Measurements from ENCODE around the gene MARK1. TPM values are rescaled to one million over a fixed set of nuclear protein-coding genes. Genes with fewer than 3 reads are reported as not detected.

The MARK1 gene
- total and polyA plus RNA-seq, 2 experiments from 2014 or later, result 11.1 to 13.6 TPM

GRCh38 chr1:220595179-220595578 lies 67.2 kb downstream of the MARK1 start (continued):
- no peak for TF ChIP-seq REST (IDR thresholded peaks at IDR 0.05; ENCODE audit: unreplicated experiment)
- TF ChIP-seq CREB1 (CRISPR knock-in tag; IDR thresholded peaks at IDR 0.05; ENCODE audit: low read depth), result no peak
- TF ChIP-seq EZH2phosphoT487 (IDR thresholded peaks at IDR 0.05; ENCODE audit: unreplicated experiment), result no peak
- no peak for TF ChIP-seq ZNF331 (CRISPR knock-in tag; IDR thresholded peaks at IDR 0.05; ENCODE audit: low read depth)

- Histone ChIP-seq H3K4me2 (no peak overlapping the region), H3F3A (replicated peaks; ENCODE audit: low read depth) (no peaks in the 10 kb centered on the region), H3K4me3 (no peak overlapping the region), H3K79me2 (replicated peaks; ENCODE audit: insufficient read depth) (no peaks in the 10 kb centered on the region; the same call in 1 of the 2 replicates), H3K9me2 (ENCODE audit: insufficient read depth) (0 out of 2 replicates have a peak, but pooled peaks cover 4% of the 10 kb centered on the region), H3K27me3 (ENCODE audit: insufficient read depth) (no peaks in the 10 kb centered on the region), H3K27ac (ENCODE audit: low read depth) (no peak overlapping the region), H2AFZ (no peak overlapping the region), H3K36me3 (ENCODE audit: insufficient read depth) (no peaks in the 10 kb centered on the region), H3K4me1 (ENCODE audit: insufficient read depth) (no peaks in the 10 kb centered on the region), H4K20me1 (replicated peaks; ENCODE audit: insufficient read depth) (no peaks in the 10 kb centered on the region)
- DNase-seq (ENCODE audit: low spot score), result no peak
- H3K27ac Mint-ChIP-seq, result no peak overlapping the region
- peaks cover 45% of the 10 kb centered on the region for H3K36me3 Mint-ChIP-seq (ENCODE audit: low read depth)
- no peak for ATAC-seq
- peaks cover 5% of the 10 kb centered on the region for H3K9me3 Mint-ChIP-seq
- no peaks in the 10 kb centered on the region for H3K4me1 Mint-ChIP-seq
- no peaks in the 10 kb centered on the region for H3K27me3 Mint-ChIP-seq (ENCODE audit: insufficient read depth, low read depth, poor library complexity)
- no peak overlapping the region for H3K4me3 Mint-ChIP-seq
- TF ChIP-seq POLR2AphosphoS5 (IDR thresholded peaks at IDR 0.05; ENCODE audit: low read depth), result no peak
- TF ChIP-seq NANOG (IDR thresholded peaks at IDR 0.05; ENCODE audit: borderline replicate concordance), result no peak
- no peak for TF ChIP-seq JUNB (IDR thresholded peaks at IDR 0.05; ENCODE audit: unreplicated experiment)
- no peak for TF ChIP-seq ZNF331 (CRISPR knock-in tag; IDR thresholded peaks at IDR 0.05; ENCODE audit: low read depth)
- no peak for TF ChIP-seq EZH2phosphoT487 (IDR thresholded peaks at IDR 0.05; ENCODE audit: unreplicated experiment)
- no peak for TF ChIP-seq STAT1 (IDR thresholded peaks at IDR 0.05; ENCODE audit: unreplicated experiment)
- no peak for TF ChIP-seq CREB1 (CRISPR knock-in tag; IDR thresholded peaks at IDR 0.05; ENCODE audit: low read depth)
- TF ChIP-seq ETS1 (IDR thresholded peaks at IDR 0.05), result no peak
- TF ChIP-seq ZNF114 (CRISPR knock-in tag; IDR thresholded peaks at IDR 0.05), result no peak
- TF ChIP-seq ZNF462 (CRISPR knock-in tag; IDR thresholded peaks at IDR 0.05), result no peak
- TF ChIP-seq EZH2 (IDR thresholded peaks at IDR 0.05; ENCODE audit: low read depth, unreplicated experiment), result no peak
Measured at GRCh38 chr1:220604926-220605325, 77.0 kb downstream of the MARK1 start.
